Naive thymus-derived CD8-positive, alpha-beta T cell (primary cell): ENCODE measurements around the gene PIGA. TPM values are rescaled to one million over a fixed set of nuclear protein-coding genes. Genes with fewer than 3 reads are reported as not detected.
"Not testable (repeated sequence)": the region's sequence is repeated elsewhere in the genome, so short reads cannot be mapped to it uniquely, and the experiment has no call there.

Source experiments
- ATAC-seq, 2 donors: fragments of 150-1000 bp; cut with Tn5 transposase in 1 of 2; sonication (Bioruptor Pico), chemical (Tn5 transposase) in 1 of 2; 1 replicate in 1 of 2; 2 replicates in 1 of 2; pipeline ENCODE4 v1.10.0; 2021; ENCODE audit warnings: mild to moderate bottlenecking in 2 of 2, moderate library complexity in 2 of 2
- POLR2A ChIA-PET: fragments of 350-600 bp; sonication (Branson Sonifier 250); formaldehyde crosslinking; loops from one replicate; lab custom pipeline; 2021; ENCODE audit warnings: antibody characterized with exemption; lab: Charles Lee
- DNase-seq, 10 donors: peaks; one replicate each; pipeline versions ENCODE4 v3.0.0 to v3.0.0-alpha.2; 2020 to 2022
- H3K27ac Mint-ChIP-seq, 10 donors: one replicate each; pipeline ENCODE4 v1.8.0; 2020 to 2022; ENCODE audit warnings: mild to moderate bottlenecking in 10 of 10, mixed read lengths in 10 of 10, moderate library complexity in 4 of 10, inconsistent platforms in 1 of 10
- H3K27me3 Mint-ChIP-seq, 5 donors: one replicate each; pipeline ENCODE4 v1.8.0; 2021 to 2022; ENCODE audit warnings: mixed read lengths in 5 of 5
- H3K36me3 Mint-ChIP-seq, 3 donors: one replicate each; pipeline ENCODE4 v1.8.0; 2020 to 2022; ENCODE audit warnings: mixed read lengths in 3 of 3, mild to moderate bottlenecking in 2 of 3, inconsistent platforms in 1 of 3
- H3K4me1 Mint-ChIP-seq, 4 donors: one replicate each; pipeline ENCODE4 v1.8.0; 2021 to 2022; ENCODE audit warnings: mixed read lengths in 4 of 4
- H3K4me3 Mint-ChIP-seq, 10 donors: one replicate each; pipeline ENCODE4 v1.8.0; 2020 to 2022; ENCODE audit warnings: mild to moderate bottlenecking in 10 of 10, mixed read lengths in 10 of 10, moderate library complexity in 6 of 10, inconsistent platforms in 1 of 10
- H3K9me3 Mint-ChIP-seq, 9 donors: one replicate each; pipeline ENCODE4 v1.8.0; 2020 to 2022; ENCODE audit warnings: mixed read lengths in 9 of 9, mild to moderate bottlenecking in 3 of 9, inconsistent platforms in 1 of 9, moderate library complexity in 1 of 9
- polyA plus RNA-seq, 3 donors: library from polyadenylated mRNA; unstranded; fragments of 300-500 nt; fragmentation: Illumina TruSeq; gene quantifications; one replicate each; pipeline ENCODE4 v1.2.3, GENCODE V29; 2021
- total RNA-seq, 8 experiments: library from RNA in 2 of 8; stranded (reverse) in 2 of 8; gene quantifications; one replicate each; pipeline ENCODE4 v1.2.3 and lab custom pipeline; 2021 to 2026

The PIGA gene
- total and polyA plus RNA-seq, 5 experiments from 2014 or later: 3.6 to 34.2 (median 5.2) TPM

GRCh38 chrX:15311119-15311518, 24.2 kb downstream of the PIGA start:
- ATAC-seq: no peak
- no peaks in the 10 kb centered on the region for H3K4me1 Mint-ChIP-seq
- no peaks in the 10 kb centered on the region for H3K36me3 Mint-ChIP-seq
- H3K4me3 Mint-ChIP-seq: no peak overlapping the region
- POLR2A ChIA-PET: no interaction called here
- no peaks in the 10 kb centered on the region for H3K9me3 Mint-ChIP-seq
- DNase-seq: no peak
- no peak overlapping the region for H3K27ac Mint-ChIP-seq
- peaks cover 0 to 5% (median 0%) of the 10 kb centered on the region in 5 donors for H3K27me3 Mint-ChIP-seq

GRCh38 chrX:15310117-15310516, 25.2 kb downstream of the PIGA start:
- H3K27ac Mint-ChIP-seq: no peak overlapping the region
- POLR2A ChIA-PET: no interaction called here
- H3K27me3 Mint-ChIP-seq: peaks cover 0 to 5% (median 0%) of the 10 kb centered on the region in 5 donors
- H3K4me3 Mint-ChIP-seq: no peak overlapping the region
- ATAC-seq (no peak), DNase-seq (no peak)
- H3K36me3 Mint-ChIP-seq: no peaks in the 10 kb centered on the region
- no peaks in the 10 kb centered on the region for H3K9me3 Mint-ChIP-seq
- H3K4me1 Mint-ChIP-seq: no peaks in the 10 kb centered on the region

- H3K36me3 Mint-ChIP-seq, H3K4me1 Mint-ChIP-seq, DNase-seq, H3K4me3 Mint-ChIP-seq, H3K27ac Mint-ChIP-seq, H3K9me3 Mint-ChIP-seq, ATAC-seq, H3K27me3 Mint-ChIP-seq, POLR2A ChIA-PET: not testable (repeated sequence)
These were observed 29.4 kb downstream of the PIGA start for GRCh38 chrX:15305899-15306298.

GRCh38 chrX:15301924-15302323, 33.4 kb downstream of the PIGA start:
- H3K27me3 Mint-ChIP-seq: peaks cover 0 to 1% (median 0%) of the 10 kb centered on the region in 5 donors
- DNase-seq: no peak
- no peaks in the 10 kb centered on the region for H3K36me3 Mint-ChIP-seq
- POLR2A ChIA-PET: no interaction called here
- no peak overlapping the region for H3K4me3 Mint-ChIP-seq
- ATAC-seq: no peak
- no peaks in the 10 kb centered on the region for H3K9me3 Mint-ChIP-seq
- H3K27ac Mint-ChIP-seq: no peak overlapping the region
- peaks cover 0 to 1% (median 0%) of the 10 kb centered on the region in 4 donors for H3K4me1 Mint-ChIP-seq

- POLR2A ChIA-PET: no interaction called here
- Mint-ChIP-seq H3K36me3 (no peaks in the 10 kb centered on the region), H3K4me1 (peaks cover 0 to 1% (median 0%) of the 10 kb centered on the region in 4 donors), H3K4me3 (no peak overlapping the region), H3K9me3 (no peaks in the 10 kb centered on the region), H3K27ac (no peak overlapping the region), H3K27me3 (no peaks in the 10 kb centered on the region)
- DNase-seq: peak in 2 of 10 donors; percentile 3 to 12
- ATAC-seq: no peak
These were observed 35.1 kb downstream of the PIGA start for GRCh38 chrX:15299941-15300851.

GRCh38 chrX:15298780-15299179, 36.5 kb downstream of the PIGA start:
- no peak overlapping the region for H3K27ac Mint-ChIP-seq
- no peaks in the 10 kb centered on the region for H3K9me3 Mint-ChIP-seq

GRCh38 chrX:15298201-15298600, 37.1 kb downstream of the PIGA start:
- Mint-ChIP-seq H3K4me3 (no peak overlapping the region), H3K27me3 (no peaks in the 10 kb centered on the region), H3K4me1 (peaks cover 0 to 1% (median 0%) of the 10 kb centered on the region in 4 donors), H3K9me3 (no peaks in the 10 kb centered on the region), H3K27ac (no peak overlapping the region), H3K36me3 (no peaks in the 10 kb centered on the region)
- ATAC-seq (no peak), DNase-seq (no peak)
- POLR2A ChIA-PET: no interaction called here

More at GRCh38 chrX:15298780-15299179, 36.5 kb downstream of the PIGA start:
- H3K27me3 Mint-ChIP-seq: no peaks in the 10 kb centered on the region
- DNase-seq (no peak), ATAC-seq (no peak)
- POLR2A ChIA-PET: no interaction called here
- H3K36me3 Mint-ChIP-seq: no peaks in the 10 kb centered on the region
- H3K4me3 Mint-ChIP-seq: no peak overlapping the region
- peaks cover 0 to 1% (median 0%) of the 10 kb centered on the region in 4 donors for H3K4me1 Mint-ChIP-seq

GRCh38 chrX:15293451-15293850, 41.9 kb downstream of the PIGA start:
- DNase-seq (no peak), ATAC-seq (no peak)
- H3K27ac Mint-ChIP-seq: no peak overlapping the region
- H3K4me3 Mint-ChIP-seq: no peak overlapping the region
- POLR2A ChIA-PET: no interaction called here
- H3K27me3 Mint-ChIP-seq: no peaks in the 10 kb centered on the region
- no peaks in the 10 kb centered on the region for H3K9me3 Mint-ChIP-seq
- no peaks in the 10 kb centered on the region for H3K36me3 Mint-ChIP-seq
- H3K4me1 Mint-ChIP-seq: no peaks in the 10 kb centered on the region

- Mint-ChIP-seq H3K4me1 (no peaks in the 10 kb centered on the region), H3K4me3 (no peak overlapping the region), H3K27ac (no peak overlapping the region), H3K9me3 (no peaks in the 10 kb centered on the region), H3K36me3 (no peaks in the 10 kb centered on the region), H3K27me3 (no peaks in the 10 kb centered on the region)
- POLR2A ChIA-PET: no interaction called here
- no peak for DNase-seq
- no peak for ATAC-seq
These were observed 42.5 kb downstream of the PIGA start for GRCh38 chrX:15292861-15293260.

- Mint-ChIP-seq H3K4me3 (no peak overlapping the region), H3K9me3 (peaks cover 0 to 4% (median 0%) of the 10 kb centered on the region in 9 donors)
- DNase-seq: no peak
These were observed 57.7 kb downstream of the PIGA start for GRCh38 chrX:15277604-15278003.

GRCh38 chrX:15274946-15275345, 60.4 kb downstream of the PIGA start:
- no peak overlapping the region for H3K4me3 Mint-ChIP-seq
- no peaks in the 10 kb centered on the region for H3K27me3 Mint-ChIP-seq
- H3K4me1 Mint-ChIP-seq: peaks cover 0 to 5% (median 5%) of the 10 kb centered on the region in 4 donors
- ATAC-seq: no peak
- DNase-seq: no peak
- H3K27ac Mint-ChIP-seq: no peak overlapping the region
- H3K36me3 Mint-ChIP-seq: no peaks in the 10 kb centered on the region
- POLR2A ChIA-PET: no interaction called here
- H3K9me3 Mint-ChIP-seq: peaks cover 0 to 2% (median 0%) of the 10 kb centered on the region in 9 donors

More at GRCh38 chrX:15277604-15278003, 57.7 kb downstream of the PIGA start:
- ATAC-seq: no peak
- peaks cover 0 to 7% (median 0%) of the 10 kb centered on the region in 3 donors for H3K36me3 Mint-ChIP-seq
- no peaks in the 10 kb centered on the region for H3K4me1 Mint-ChIP-seq
- peaks cover 0 to 8% (median 3%) of the 10 kb centered on the region in 5 donors for H3K27me3 Mint-ChIP-seq
- H3K27ac Mint-ChIP-seq: no peak overlapping the region
- POLR2A ChIA-PET: no interaction called here

- H3K27me3 Mint-ChIP-seq, H3K36me3 Mint-ChIP-seq, H3K4me3 Mint-ChIP-seq, POLR2A ChIA-PET, DNase-seq, H3K27ac Mint-ChIP-seq, ATAC-seq, H3K9me3 Mint-ChIP-seq: not testable (repeated sequence)
- H3K4me1 Mint-ChIP-seq: peaks cover 3 to 12% (median 10%) of the 10 kb centered on the region in 4 donors
These were observed 62.0 kb downstream of the PIGA start for GRCh38 chrX:15273275-15273674.

GRCh38 chrX:15271757-15272156, 63.6 kb downstream of the PIGA start:
- ATAC-seq (no peak), DNase-seq (no peak)
- H3K27ac Mint-ChIP-seq: peak overlapping the region in 2 of 10 donors; percentile 47 to 78
- H3K27me3 Mint-ChIP-seq: no peaks in the 10 kb centered on the region
- peaks cover 3 to 12% (median 10%) of the 10 kb centered on the region in 4 donors for H3K4me1 Mint-ChIP-seq
- H3K36me3 Mint-ChIP-seq: no peaks in the 10 kb centered on the region
- no peak overlapping the region for H3K4me3 Mint-ChIP-seq
- peaks cover 0 to 2% (median 0%) of the 10 kb centered on the region in 9 donors for H3K9me3 Mint-ChIP-seq
- POLR2A ChIA-PET: no interaction called here
